HEK293T (cell line): ENCODE results near the gene KRR1.

Experiments
- ARNT ChIP-seq: fragments of 450-650 bp; IDR thresholded peaks from 2 replicates; pipeline ENCODE4 v1.6.1; 2017; ENCODE audit warnings: mild to moderate bottlenecking
- BHLHE40 ChIP-seq: fragments of 450-650 bp; IDR thresholded peaks from 2 replicates; pipeline ENCODE4 v1.6.1; 2016; ENCODE audit warnings: mild to moderate bottlenecking, moderate library complexity, borderline replicate concordance
- CTBP1 ChIP-seq: fragments of 450-650 bp; IDR thresholded peaks from 2 replicates; pipeline ENCODE4 v1.6.1; 2016; ENCODE audit warnings: borderline replicate concordance
- ELF4 ChIP-seq: fragments of 450-650 bp; IDR thresholded peaks from 2 replicates; pipeline ENCODE4 v1.6.1; 2017; ENCODE audit warnings: antibody characterized with exemption
- FOXA1 ChIP-seq: fragments of 450-650 bp; IDR thresholded peaks from 2 replicates; pipeline ENCODE4 v1.6.1; 2016; ENCODE audit warnings: mild to moderate bottlenecking
- FOXK2 ChIP-seq: fragments of 450-650 bp; IDR thresholded peaks from 2 replicates; pipeline ENCODE4 v1.6.1; 2016; ENCODE audit warnings: mild to moderate bottlenecking
- FOXM1 ChIP-seq: fragments of 450-650 bp; IDR thresholded peaks from 2 replicates; pipeline ENCODE4 v1.6.1; 2017; ENCODE audit warnings: mild to moderate bottlenecking, borderline replicate concordance
- PKNOX1 ChIP-seq: fragments of 450-650 bp; IDR thresholded peaks from 2 replicates; pipeline ENCODE4 v1.6.1; 2016
- TARDBP ChIP-seq: fragments of 450-650 bp; IDR thresholded peaks from 2 replicates; pipeline ENCODE4 v1.6.1; 2016
- ZNF384 ChIP-seq: fragments of 450-650 bp; IDR thresholded peaks from 2 replicates; pipeline ENCODE4 v1.6.1; 2016

GRCh38 chr12:75460204-75460603 lies 51.2 kb downstream of the KRR1 start:
- TF ChIP-seq FOXK2 (no peak), FOXA1 (no peak), FOXM1 (no peak), ZNF384 (no peak), ARNT (no peak), BHLHE40 (no peak), PKNOX1 (no peak), CTBP1 (no peak), ELF4 (no peak), TARDBP (no peak)
